ENCODE results near the gene JADE2. TPM values are rescaled to one million over a fixed set of nuclear protein-coding genes. Genes with fewer than 3 reads are reported as not detected.

JADE2 gene
- total RNA-seq, 1 experiment from 2014 or later: 39.9 TPM

GRCh38 chr5:134556994-134557393 is 31.5 kb downstream of the JADE2 start:
- ChIA-PET POLR2A (no interaction called here), CTCF (no interaction called here), RAD21 (ENCODE audit: low non-redundant PET in 1 of 2, low total read pairs in 2 of 2, uncharacterized antibody in 2 of 2, unreplicated experiment in 2 of 2) (no interaction called here)
- no peaks in the 10 kb centered on the region for H3K79me2 ChIP-seq (ENCODE audit: insufficient read depth, low read length)
- peaks cover 14 to 36% of the 10 kb centered on the region in 2 experiments for H3K4me1 ChIP-seq (ENCODE audit: control insufficient read depth in 1 of 2, insufficient read depth in 2 of 2, low read length in 2 of 2)
- peaks cover 3 to 20% of the 10 kb centered on the region in 2 experiments; a peak in 2 of 4 replicates for H3K36me3 ChIP-seq (ENCODE audit: control insufficient read depth in 1 of 2, insufficient read depth in 2 of 2, low read length in 2 of 2)
- no TSS peak for BruUV-seq (replicated peaks)
- H3K9me3 ChIP-seq (ENCODE audit: control insufficient read depth in 1 of 2, insufficient read depth in 1 of 2, low read depth in 1 of 2, low read length in 2 of 2): no peaks in the 10 kb centered on the region
- H3K4me2 ChIP-seq (ENCODE audit: low read length): no peak overlapping the region
- intact Hi-C loops (cut with micrococcal nuclease): no loop called here
- H2AFZ ChIP-seq (ENCODE audit: low read depth, low read length, poor library complexity, severe bottlenecking): no peak overlapping the region
- no peaks in the 10 kb centered on the region for H3K9me2 ChIP-seq (ENCODE audit: insufficient read depth)
- TF ChIP-seq SP1 (IDR thresholded peaks at IDR 0.05; ENCODE audit: low read depth) (no peak), YY1 (IDR thresholded peaks at IDR 0.05; ENCODE audit: extremely low read depth, insufficient replicate concordance, low read depth, low read length) (no peak), POLR2AphosphoS5 (IDR thresholded peaks at IDR 0.05; ENCODE audit: low read depth, low read length) (no peak), FOSL1 (IDR thresholded peaks at IDR 0.05; ENCODE audit: low read depth) (no peak), JUND (IDR thresholded peaks at IDR 0.05) (no peak), SRF (IDR thresholded peaks at IDR 0.05; ENCODE audit: low read depth) (no peak), EZH2phosphoT487 (IDR thresholded peaks at IDR 0.05; ENCODE audit: borderline replicate concordance) (no peak), CEBPB (IDR thresholded peaks at IDR 0.05; ENCODE audit: low read depth) (no peak), TCF7L2 (IDR thresholded peaks at IDR 0.05; ENCODE audit: borderline replicate concordance, extremely low read depth, insufficient read depth, insufficient read length) (no peak), CTCF (IDR thresholded peaks at IDR 0.05 in 2 of 3, conservative IDR thresholded peaks at IDR 0.05 in 1 of 3; ENCODE audit: borderline replicate concordance in 1 of 3, insufficient read depth in 1 of 3, low read depth in 2 of 3, low read length in 2 of 3) (no peak)
- TF ChIP-seq, protein P1, sequence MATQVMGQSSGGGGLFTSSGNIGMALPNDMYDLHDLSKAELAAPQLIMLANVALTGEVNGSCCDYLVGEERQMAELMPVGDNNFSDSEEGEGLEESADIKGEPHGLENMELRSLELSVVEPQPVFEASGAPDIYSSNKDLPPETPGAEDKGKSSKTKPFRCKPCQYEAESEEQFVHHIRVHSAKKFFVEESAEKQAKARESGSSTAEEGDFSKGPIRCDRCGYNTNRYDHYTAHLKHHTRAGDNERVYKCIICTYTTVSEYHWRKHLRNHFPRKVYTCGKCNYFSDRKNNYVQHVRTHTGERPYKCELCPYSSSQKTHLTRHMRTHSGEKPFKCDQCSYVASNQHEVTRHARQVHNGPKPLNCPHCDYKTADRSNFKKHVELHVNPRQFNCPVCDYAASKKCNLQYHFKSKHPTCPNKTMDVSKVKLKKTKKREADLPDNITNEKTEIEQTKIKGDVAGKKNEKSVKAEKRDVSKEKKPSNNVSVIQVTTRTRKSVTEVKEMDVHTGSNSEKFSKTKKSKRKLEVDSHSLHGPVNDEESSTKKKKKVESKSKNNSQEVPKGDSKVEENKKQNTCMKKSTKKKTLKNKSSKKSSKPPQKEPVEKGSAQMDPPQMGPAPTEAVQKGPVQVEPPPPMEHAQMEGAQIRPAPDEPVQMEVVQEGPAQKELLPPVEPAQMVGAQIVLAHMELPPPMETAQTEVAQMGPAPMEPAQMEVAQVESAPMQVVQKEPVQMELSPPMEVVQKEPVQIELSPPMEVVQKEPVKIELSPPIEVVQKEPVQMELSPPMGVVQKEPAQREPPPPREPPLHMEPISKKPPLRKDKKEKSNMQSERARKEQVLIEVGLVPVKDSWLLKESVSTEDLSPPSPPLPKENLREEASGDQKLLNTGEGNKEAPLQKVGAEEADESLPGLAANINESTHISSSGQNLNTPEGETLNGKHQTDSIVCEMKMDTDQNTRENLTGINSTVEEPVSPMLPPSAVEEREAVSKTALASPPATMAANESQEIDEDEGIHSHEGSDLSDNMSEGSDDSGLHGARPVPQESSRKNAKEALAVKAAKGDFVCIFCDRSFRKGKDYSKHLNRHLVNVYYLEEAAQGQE (IDR thresholded peaks at IDR 0.05; ENCODE audit: low read depth): no peak
- H3K9ac ChIP-seq (ENCODE audit: low read length): no peak overlapping the region
- DNase-seq (ENCODE audit: low read depth, low spot score): no peak
- no peak overlapping the region for H3K4me3 ChIP-seq (replicated peaks in 1 of 2; ENCODE audit: low read depth in 1 of 2, low read length in 2 of 2)
- no peak for ATAC-seq
- no peaks in the 10 kb centered on the region for H3K27me3 ChIP-seq (ENCODE audit: insufficient read depth, low read length)
- no peak overlapping the region for H3K27ac ChIP-seq (ENCODE audit: low read depth, low read length)
- no peaks in the 10 kb centered on the region for H4K20me1 ChIP-seq (ENCODE audit: insufficient read depth)
